A549 (cell line): ENCODE results near the gene ZNF230. TPM values are rescaled to one million over a fixed set of nuclear protein-coding genes. Genes with fewer than 3 reads are reported as not detected.

ENCODE experiments used
- ATAC-seq, 2 experiments: fragments of 200-7000 bp in 1 of 2; fragments of >200 bp in 1 of 2; cut with Nextera tagmentation in 1 of 2; cut with Tn5 transposase in 1 of 2; 3 replicates each; pipeline versions ENCODE4 v1.8.0 to v1.9.1; 2018 to 2020; ENCODE audit warnings: mild to moderate bottlenecking in 1 of 2, moderate library complexity in 1 of 2
- CTCF ChIA-PET: fragments of 300-600 bp; sonication (Branson Sonifier 250); formaldehyde crosslinking; extraction: SDS; loops from one replicate; lab custom pipeline; 2021; ENCODE audit warnings: antibody characterized with exemption, inconsistent platforms; lab: Yijun Ruan, JAX
- POLR2A ChIA-PET: fragments of 350-600 bp; formaldehyde crosslinking; extraction: SDS; loops from one replicate; lab custom pipeline; 2021; ENCODE audit warnings: antibody characterized with exemption, inconsistent platforms; lab: Yijun Ruan, JAX
- DNase-seq, 2 experiments: peaks; one replicate each; pipeline versions ENCODE4 v3.0.0 to v3.0.0-alpha.2; 2011 to 2016; ENCODE audit warnings: low read depth in 1 of 2, low spot score in 1 of 2
- FAIRE-seq: peaks from 2 replicates; lab custom pipeline; 2011; peaks lifted over from hg19 to GRCh38; lab: Jason Lieb, UNC
- H3K27ac ChIP-seq, 2 experiments: fragments of >200 bp; sonication (Bioruptor Twin); formaldehyde crosslinking; 3 replicates each; pipeline ENCODE4 v1.5.1; 2016 to 2017
- H3K4me1 ChIP-seq: fragments of >200 bp; sonication (Bioruptor Twin); formaldehyde crosslinking; 3 replicates; pipeline ENCODE4 v1.6.1; 2016
- H3K4me2 ChIP-seq: fragments of >200 bp; sonication (Bioruptor Twin); formaldehyde crosslinking; 3 replicates; pipeline ENCODE4 v1.6.1; 2016
- H3K4me3 ChIP-seq: fragments of >200 bp; sonication (Bioruptor Twin); formaldehyde crosslinking; 3 replicates; pipeline ENCODE4 v1.5.1; 2016
- H3K9me3 ChIP-seq: fragments of >200 bp; sonication (Bioruptor Twin); formaldehyde crosslinking; 3 replicates; pipeline ENCODE4 v1.6.1; 2016
- CEBPB ChIP-seq, 2 experiments: fragments of >200 bp in 1 of 2; sonication (Bioruptor Twin) in 1 of 2; formaldehyde crosslinking in 1 of 2; IDR thresholded peaks; 2 replicates each; pipeline ENCODE4 v1.6.1; 2012 to 2016
- EP300 ChIP-seq, 2 experiments: fragments of >200 bp; sonication (Bioruptor Twin); formaldehyde crosslinking; IDR thresholded peaks; 2 replicates in 1 of 2; 3 replicates in 1 of 2; pipeline ENCODE4 v1.6.1; 2016 to 2017
- ESRRA ChIP-seq: fragments of 150-350 bp; IDR thresholded peaks from 2 replicates; pipeline ENCODE4 v1.6.1; 2014; ENCODE audit warnings: mild to moderate bottlenecking, low read length, borderline replicate concordance
- FOSB ChIP-seq: fragments of 250-450 bp; sonication (Bioruptor Pico); IDR thresholded peaks from 2 replicates; pipeline ENCODE4 v1.5.0; 2020; ENCODE audit warnings: mild to moderate bottlenecking, moderate library complexity
- FOSL2 ChIP-seq, 2 experiments: fragments of 450-650 bp in 1 of 2; fragments of >200 bp in 1 of 2; sonication (Bioruptor Twin) in 1 of 2; formaldehyde crosslinking; IDR thresholded peaks; 2 replicates each; pipeline versions ENCODE4 v1.5.0 to v1.6.1; 2016 to 2020; ENCODE audit warnings: mild to moderate bottlenecking in 1 of 2, moderate library complexity in 1 of 2
- FOXS1 ChIP-seq: fragments of 250-450 bp; sonication (Bioruptor Pico); IDR thresholded peaks from 2 replicates; pipeline ENCODE4 v1.5.0; 2020; ENCODE audit warnings: mild to moderate bottlenecking, moderate library complexity
- HDAC2 ChIP-seq: fragments of 200-600 bp; sonication (generic); IDR thresholded peaks from 2 replicates; pipeline ENCODE4 v1.6.1; 2016
- HOXB5 ChIP-seq: fragments of 250-450 bp; sonication (Bioruptor Pico); IDR thresholded peaks from 2 replicates; pipeline ENCODE4 v1.5.0; 2020; ENCODE audit warnings: mild to moderate bottlenecking, moderate library complexity
- NPAS2 ChIP-seq: fragments of 250-450 bp; sonication (Bioruptor Pico); IDR thresholded peaks from 2 replicates; pipeline ENCODE4 v1.8.0; 2022; ENCODE audit warnings: mild to moderate bottlenecking, moderate library complexity, borderline replicate concordance
- NR3C1 ChIP-seq: fragments of >200 bp; sonication (Bioruptor Twin); formaldehyde crosslinking; IDR thresholded peaks from 3 replicates; pipeline ENCODE4 v1.6.1; 2017
- POLR2AphosphoS2 ChIP-seq: conservative IDR thresholded peaks from 2 replicates; pipeline ENCODE4 v1.6.1; 2012; ENCODE audit warnings: low read length, improper control_type of control experiment, inconsistent platforms
- RCOR1 ChIP-seq: fragments of 150-350 bp; IDR thresholded peaks from 2 replicates; pipeline ENCODE4 v1.6.1; 2014; ENCODE audit warnings: antibody characterized with exemption, low read length, low read depth
- SREBF2 ChIP-seq: fragments of 450-650 bp; IDR thresholded peaks from 2 replicates; pipeline ENCODE4 v1.6.1; 2014; ENCODE audit warnings: mild to moderate bottlenecking, moderate library complexity
- ZC3H11A ChIP-seq: fragments of 450-650 bp; IDR thresholded peaks from 2 replicates; pipeline ENCODE4 v1.6.1; 2014; ENCODE audit warnings: antibody characterized with exemption, mild to moderate bottlenecking
- ZFP36 ChIP-seq: fragments of 450-650 bp; IDR thresholded peaks from 2 replicates; pipeline ENCODE4 v1.6.1; 2014; ENCODE audit warnings: borderline replicate concordance; ENCODE audit not compliant: partially characterized antibody
- ZNF302 ChIP-seq: fragments of 250-450 bp; sonication (Bioruptor Pico); IDR thresholded peaks from 2 replicates; pipeline ENCODE4 v1.9.0; 2021; ENCODE audit warnings: inconsistent platforms, mild to moderate bottlenecking, moderate library complexity
- ZSCAN20 ChIP-seq: fragments of 250-450 bp; sonication (Bioruptor Pico); IDR thresholded peaks from 2 replicates; pipeline ENCODE4 v1.8.0; 2022; ENCODE audit warnings: mild to moderate bottlenecking, moderate library complexity
- WGBS: methylation state at CpG from one replicate; pipeline ENCODE4 v1.1.6; 2017; ENCODE audit errors: missing lambda C conversion rate; 5-methylcytosine and 5-hydroxymethylcytosine counted together
- polyA plus RNA-seq, 4 experiments: library from polyadenylated mRNA; depleted of rRNA in 3 of 4; stranded (reverse); fragments of >200 nt; fragmentation: RNase III in 1 of 4; extraction: RNeasy Plus Mini Kit Qiagen cat#74134 plus additional on column Dnase treatment in 1 of 4; gene quantifications; 2 replicates in 3 of 4; 3 replicates in 1 of 4; pipeline ENCODE4 v1.2.3, GENCODE V29; 2011 to 2017
- TF ChIP-seq, protein P1 (sequence below): fragments of >200 bp; sonication (Bioruptor Twin); formaldehyde crosslinking; IDR thresholded peaks from 3 replicates; pipeline ENCODE4 v1.6.1; 2016
- TF ChIP-seq, protein P2 (sequence below): fragments of >200 bp; sonication (Bioruptor Twin); formaldehyde crosslinking; IDR thresholded peaks from 2 replicates; pipeline ENCODE4 v1.6.1; 2016
- TF ChIP-seq, protein P3 (sequence below): fragments of 200-600 bp; sonication (generic); IDR thresholded peaks from 2 replicates; pipeline ENCODE4 v1.6.1; 2016; ENCODE audit warnings: antibody characterized with exemption, mild to moderate bottlenecking, moderate library complexity
- TF ChIP-seq, protein P4 (sequence below): IDR thresholded peaks from 2 replicates; pipeline ENCODE4 v1.6.1; 2012

ZNF230 gene
- polyA plus RNA-seq, 2 of the 4 experiments (the other 2 are of a cell fraction), result 3.1 to 6.2 TPM

DNA sequence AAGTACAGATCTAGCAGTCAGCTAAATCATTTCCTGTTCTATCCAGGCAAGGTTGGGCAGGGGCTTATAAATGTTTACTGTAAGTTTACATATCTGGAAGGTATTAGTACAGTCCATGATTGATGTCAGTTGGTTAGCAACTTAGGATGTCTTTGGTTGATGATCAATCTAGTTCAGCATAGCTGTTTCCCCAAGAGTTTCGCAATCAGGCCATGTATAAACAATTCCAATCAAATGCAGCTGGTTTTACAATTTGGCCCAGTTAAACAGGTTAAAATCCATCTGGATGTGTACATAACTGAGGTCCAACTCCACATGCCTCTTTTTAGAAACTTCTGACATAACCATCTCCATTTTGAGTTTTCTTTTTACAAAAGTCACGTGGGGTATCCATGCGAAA lies 44.9 kb upstream of the ZNF230 start:
- Histone ChIP-seq H3K4me3 (no peak overlapping the region), H3K27ac (no peak overlapping the region), H3K4me2 (no peak overlapping the region), H3K4me1 (no peaks in the 10 kb centered on the region)
- WGBS, result 51% methylated on average over 3 of the region's 3 CpGs
- CTCF ChIA-PET, result interaction anchor here (1.2 to 1.5 kb wide), 2 partner anchors 11 to 12 kb away, joined by 3 to 5 read pairs; no protein-coding TSS in a partner anchor
- TF ChIP-seq CEBPB (IDR thresholded peaks at IDR 0.05), result peak; percentile 81 to 86; a peak in 3 of 4 replicates
- TF ChIP-seq, protein P1, sequence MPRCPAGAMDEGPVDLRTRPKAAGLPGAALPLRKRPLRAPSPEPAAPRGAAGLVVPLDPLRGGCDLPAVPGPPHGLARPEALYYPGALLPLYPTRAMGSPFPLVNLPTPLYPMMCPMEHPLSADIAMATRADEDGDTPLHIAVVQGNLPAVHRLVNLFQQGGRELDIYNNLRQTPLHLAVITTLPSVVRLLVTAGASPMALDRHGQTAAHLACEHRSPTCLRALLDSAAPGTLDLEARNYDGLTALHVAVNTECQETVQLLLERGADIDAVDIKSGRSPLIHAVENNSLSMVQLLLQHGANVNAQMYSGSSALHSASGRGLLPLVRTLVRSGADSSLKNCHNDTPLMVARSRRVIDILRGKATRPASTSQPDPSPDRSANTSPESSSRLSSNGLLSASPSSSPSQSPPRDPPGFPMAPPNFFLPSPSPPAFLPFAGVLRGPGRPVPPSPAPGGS, result no peak
- no peak for TF ChIP-seq FOXS1 (CRISPR knock-in tag)
- TF ChIP-seq, all 56 proteins: peak for 1
- POLR2A ChIA-PET, result no interaction called here
- ATAC-seq (no peak), DNase-seq (no peak), FAIRE-seq (peak; percentile 51)
- H3K9me3 ChIP-seq, result peaks cover 88% of the 10 kb centered on the region

- Histone ChIP-seq H3K27ac (no peak overlapping the region), H3K4me1 (no peaks in the 10 kb centered on the region), H3K9me3 (peaks cover 85% of the 10 kb centered on the region), H3K4me3 (no peak overlapping the region), H3K4me2 (no peak overlapping the region)
- 34% methylated on average over 4 of the region's 4 CpGs for WGBS
- ATAC-seq (no peak), FAIRE-seq (no peak), DNase-seq (no peak)
- POLR2A ChIA-PET, result no interaction called here
- TF ChIP-seq, protein P2, sequence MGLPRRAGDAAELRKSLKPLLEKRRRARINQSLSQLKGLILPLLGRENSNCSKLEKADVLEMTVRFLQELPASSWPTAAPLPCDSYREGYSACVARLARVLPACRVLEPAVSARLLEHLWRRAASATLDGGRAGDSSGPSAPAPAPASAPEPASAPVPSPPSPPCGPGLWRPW, result no peak
- TF ChIP-seq ZFP36, result peak; percentile 71
- CTCF ChIA-PET, result no interaction called here
Measured at GRCh38 chr19:43960411-43960810, 42.3 kb upstream of the ZNF230 start.

DNA sequence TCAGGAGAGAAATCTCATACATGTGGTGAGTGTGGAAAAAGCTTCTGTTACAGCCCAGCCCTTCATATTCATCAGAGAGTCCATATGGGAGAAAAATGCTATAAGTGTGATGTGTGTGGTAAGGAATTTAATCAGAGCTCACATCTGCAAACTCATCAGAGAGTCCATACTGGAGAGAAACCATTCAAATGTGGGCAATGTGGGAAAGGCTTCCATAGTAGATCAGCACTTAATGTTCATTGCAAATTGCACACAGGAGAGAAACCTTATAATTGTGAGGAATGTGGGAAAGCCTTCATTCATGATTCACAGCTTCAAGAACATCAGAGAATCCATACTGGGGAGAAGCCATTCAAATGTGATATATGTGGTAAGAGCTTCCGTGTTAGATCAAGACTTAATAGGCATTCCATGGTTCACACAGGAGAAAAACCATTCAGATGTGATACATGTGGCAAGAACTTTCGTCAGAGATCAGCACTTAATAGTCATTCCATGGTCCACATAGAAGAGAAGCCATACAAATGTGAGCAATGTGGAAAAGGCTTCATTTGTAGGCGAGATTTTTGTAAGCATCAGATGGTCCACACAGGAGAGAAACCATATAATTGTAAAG lies 36.6 kb upstream of the ZNF230 start:
- WGBS, result 65% methylated on average over 3 of the region's 3 CpGs
- H3K9me3 ChIP-seq, result peaks cover 91% of the 10 kb centered on the region

More for the DNA sequence above, 36.6 kb upstream of the ZNF230 start:
- ChIA-PET CTCF (no interaction called here), POLR2A (no interaction called here)
- FAIRE-seq (no peak), DNase-seq (no peak), ATAC-seq (no peak)
- no peak overlapping the region for H3K27ac ChIP-seq
- no peak for TF ChIP-seq FOXS1 (CRISPR knock-in tag)
- no peak for TF ChIP-seq HOXB5 (CRISPR knock-in tag)
- no peak for TF ChIP-seq ZNF302
- TF ChIP-seq FOSL2 (IDR thresholded peaks at IDR 0.05), result no peak
- TF ChIP-seq FOSL2 (CRISPR knock-in tag; IDR thresholded peaks at IDR 0.05), result no peak
- no peak for TF ChIP-seq EP300 (IDR thresholded peaks at IDR 0.05)
- no peak for TF ChIP-seq NR3C1
- TF ChIP-seq ESRRA, result no peak
- TF ChIP-seq ZSCAN20, result no peak
- no peak for TF ChIP-seq RCOR1
- no peak for TF ChIP-seq NPAS2 (CRISPR knock-in tag)
- TF ChIP-seq FOSB (CRISPR knock-in tag), result no peak
- TF ChIP-seq, protein P3, sequence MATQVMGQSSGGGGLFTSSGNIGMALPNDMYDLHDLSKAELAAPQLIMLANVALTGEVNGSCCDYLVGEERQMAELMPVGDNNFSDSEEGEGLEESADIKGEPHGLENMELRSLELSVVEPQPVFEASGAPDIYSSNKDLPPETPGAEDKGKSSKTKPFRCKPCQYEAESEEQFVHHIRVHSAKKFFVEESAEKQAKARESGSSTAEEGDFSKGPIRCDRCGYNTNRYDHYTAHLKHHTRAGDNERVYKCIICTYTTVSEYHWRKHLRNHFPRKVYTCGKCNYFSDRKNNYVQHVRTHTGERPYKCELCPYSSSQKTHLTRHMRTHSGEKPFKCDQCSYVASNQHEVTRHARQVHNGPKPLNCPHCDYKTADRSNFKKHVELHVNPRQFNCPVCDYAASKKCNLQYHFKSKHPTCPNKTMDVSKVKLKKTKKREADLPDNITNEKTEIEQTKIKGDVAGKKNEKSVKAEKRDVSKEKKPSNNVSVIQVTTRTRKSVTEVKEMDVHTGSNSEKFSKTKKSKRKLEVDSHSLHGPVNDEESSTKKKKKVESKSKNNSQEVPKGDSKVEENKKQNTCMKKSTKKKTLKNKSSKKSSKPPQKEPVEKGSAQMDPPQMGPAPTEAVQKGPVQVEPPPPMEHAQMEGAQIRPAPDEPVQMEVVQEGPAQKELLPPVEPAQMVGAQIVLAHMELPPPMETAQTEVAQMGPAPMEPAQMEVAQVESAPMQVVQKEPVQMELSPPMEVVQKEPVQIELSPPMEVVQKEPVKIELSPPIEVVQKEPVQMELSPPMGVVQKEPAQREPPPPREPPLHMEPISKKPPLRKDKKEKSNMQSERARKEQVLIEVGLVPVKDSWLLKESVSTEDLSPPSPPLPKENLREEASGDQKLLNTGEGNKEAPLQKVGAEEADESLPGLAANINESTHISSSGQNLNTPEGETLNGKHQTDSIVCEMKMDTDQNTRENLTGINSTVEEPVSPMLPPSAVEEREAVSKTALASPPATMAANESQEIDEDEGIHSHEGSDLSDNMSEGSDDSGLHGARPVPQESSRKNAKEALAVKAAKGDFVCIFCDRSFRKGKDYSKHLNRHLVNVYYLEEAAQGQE, result no peak
- no peak for TF ChIP-seq ZFP36
- TF ChIP-seq HDAC2, result no peak
- TF ChIP-seq, protein P2, result no peak
- no peak for TF ChIP-seq SREBF2
- no peak for TF ChIP-seq ZC3H11A
- TF ChIP-seq, protein P4, sequence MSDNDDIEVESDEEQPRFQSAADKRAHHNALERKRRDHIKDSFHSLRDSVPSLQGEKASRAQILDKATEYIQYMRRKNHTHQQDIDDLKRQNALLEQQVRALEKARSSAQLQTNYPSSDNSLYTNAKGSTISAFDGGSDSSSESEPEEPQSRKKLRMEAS, result no peak
- no peak for TF ChIP-seq POLR2AphosphoS2
- no peak overlapping the region for H3K4me3 ChIP-seq
- H3K4me1 ChIP-seq, result no peaks in the 10 kb centered on the region
- H3K4me2 ChIP-seq, result no peak overlapping the region
